ENCODE results near the gene DOK5.

Gene DOK5

DNA sequence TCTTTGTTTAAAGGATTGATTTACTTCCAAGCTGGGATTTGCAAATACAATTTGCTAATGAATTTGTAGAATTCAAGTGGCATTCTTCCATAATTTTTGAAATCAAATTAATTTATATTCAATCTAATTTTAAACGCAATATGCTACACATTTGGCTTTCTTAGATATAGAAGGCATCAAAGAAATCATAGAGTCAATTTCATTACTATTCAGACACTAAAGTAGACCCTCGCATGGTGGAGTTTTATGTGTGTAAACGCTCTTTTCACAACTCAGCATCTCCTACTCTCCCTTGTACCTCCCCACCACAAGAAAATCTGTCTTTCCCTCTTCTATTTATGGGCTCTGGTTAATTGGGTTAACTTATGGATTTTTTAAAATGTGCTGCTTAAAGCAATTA is 144.3 kb downstream of the DOK5 start:
- no peak for DNase-seq

DNA sequence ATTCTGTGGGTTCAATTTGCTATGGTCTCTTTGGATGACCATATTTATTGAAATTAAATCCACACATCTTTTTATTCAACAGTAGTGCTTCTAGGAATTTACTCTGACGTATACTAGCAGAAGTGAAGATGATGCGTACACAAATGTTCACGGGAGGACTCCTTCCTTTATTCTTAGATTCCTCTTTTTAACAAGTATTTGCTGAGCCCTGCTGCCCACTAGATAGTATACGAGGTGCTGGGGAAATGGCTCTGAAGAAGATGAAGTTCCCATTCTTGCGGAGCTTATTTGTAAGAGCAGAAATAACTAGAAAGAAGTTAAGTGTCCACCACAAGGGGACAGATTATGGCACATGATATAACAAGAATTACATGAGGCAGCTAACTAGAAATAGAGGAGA is 145.2 kb downstream of the DOK5 start:
- DNase-seq: no peak

DNA sequence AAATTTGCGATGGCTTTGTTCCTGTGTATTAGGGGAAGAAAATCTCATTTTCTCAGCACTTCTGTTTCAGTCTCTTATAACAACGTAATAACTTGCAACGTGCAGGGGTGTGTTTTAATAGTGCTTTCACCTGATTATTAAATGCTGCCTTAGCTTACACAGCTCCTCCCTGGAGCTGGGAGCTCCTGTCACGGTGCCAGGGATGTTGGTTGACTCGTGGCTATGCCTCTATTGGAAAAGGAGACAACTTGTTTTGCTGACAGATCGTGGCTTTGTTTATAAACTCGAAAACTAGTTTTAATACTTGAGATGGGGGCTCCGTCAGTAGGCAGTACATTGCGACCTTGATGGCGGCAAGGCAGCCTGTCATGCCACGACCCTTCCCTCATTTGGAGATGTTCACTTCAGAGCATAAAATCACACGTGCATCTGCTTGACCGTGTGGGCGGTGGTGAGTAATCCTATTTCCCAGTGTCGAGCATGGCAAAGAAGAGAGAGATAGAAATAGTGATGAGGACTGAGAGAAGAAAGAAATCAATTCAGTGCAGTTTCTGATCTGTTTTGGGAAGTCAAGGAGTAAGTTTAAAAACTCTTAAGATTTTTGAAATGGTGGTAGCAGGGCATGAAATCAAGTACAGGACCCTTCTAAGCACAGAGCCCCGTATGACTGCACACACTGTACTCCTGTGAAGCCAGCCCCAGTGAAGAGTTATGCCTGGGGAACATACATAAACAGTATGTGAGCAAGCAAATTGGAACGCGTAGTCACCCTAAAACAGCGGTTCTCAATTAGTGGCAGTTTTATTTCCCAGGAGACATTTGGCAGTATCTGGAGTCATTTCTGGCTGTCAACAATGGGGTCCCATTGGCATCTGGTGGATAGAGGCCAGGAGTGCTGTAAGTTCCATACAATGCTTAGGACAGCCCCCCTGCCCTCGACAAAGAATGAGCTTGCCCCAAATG is 147.2 kb downstream of the DOK5 start:
- no peak for DNase-seq

DNA sequence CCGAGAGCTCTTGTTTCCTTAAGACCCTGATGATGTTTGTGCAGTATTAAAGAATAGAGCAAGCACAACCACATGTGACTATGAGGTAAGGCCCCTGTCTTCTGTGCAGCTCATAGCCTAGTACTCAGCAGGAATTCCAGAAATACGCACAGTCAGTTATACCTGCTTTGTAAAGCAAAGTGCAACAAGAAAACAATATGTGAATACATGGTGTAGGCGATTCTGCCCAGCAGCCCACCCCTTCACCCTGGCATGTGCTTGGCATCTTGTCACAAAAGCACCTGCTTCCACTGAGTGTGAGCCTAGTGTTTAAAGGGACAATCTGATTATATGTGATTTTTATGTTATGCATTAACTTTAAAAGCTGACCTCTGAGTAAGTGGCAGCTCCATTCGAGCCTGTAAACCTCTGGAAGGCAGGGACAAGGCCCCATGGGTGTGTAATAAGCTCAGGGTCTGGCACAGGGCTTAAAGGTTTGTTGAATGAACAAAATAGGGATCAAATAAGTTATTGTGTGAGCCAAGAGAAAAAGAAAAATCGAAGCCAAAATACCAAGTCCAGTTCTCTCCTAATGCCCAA is 148.7 kb downstream of the DOK5 start:
- DNase-seq: no peak

DNA sequence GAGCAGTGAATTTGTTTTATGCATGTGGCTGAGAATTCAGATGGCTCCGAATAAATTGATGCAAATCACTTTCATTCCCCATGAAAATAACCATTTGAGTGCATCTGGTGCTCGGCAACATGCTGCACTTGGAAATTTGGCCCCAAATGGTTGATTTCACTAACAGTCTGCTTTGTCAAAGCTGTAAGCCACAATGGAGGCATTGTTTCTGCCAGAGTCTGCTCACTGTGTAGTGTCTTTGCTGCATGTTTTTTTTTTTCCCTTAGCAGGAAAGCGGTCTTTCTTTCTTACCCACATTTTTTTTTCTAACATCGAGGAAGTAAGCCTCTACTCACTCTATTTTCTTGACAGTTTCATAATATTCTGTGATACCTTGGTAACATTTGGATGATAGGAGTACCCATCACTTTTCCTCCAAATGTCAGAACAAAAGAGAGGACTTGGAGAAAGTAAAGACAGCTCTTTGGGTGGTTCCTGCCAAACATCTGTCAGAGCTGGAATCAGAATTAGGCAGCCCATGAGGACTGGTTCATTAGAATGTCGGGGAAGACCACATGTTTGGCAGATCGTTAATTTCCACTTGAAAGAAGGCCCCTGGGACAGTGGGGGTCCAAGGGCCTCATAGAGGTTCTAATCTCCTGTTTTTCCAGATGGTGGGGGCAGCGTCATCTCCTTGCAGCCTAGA is 149.5 kb downstream of the DOK5 start:
- no peak for DNase-seq

DNA sequence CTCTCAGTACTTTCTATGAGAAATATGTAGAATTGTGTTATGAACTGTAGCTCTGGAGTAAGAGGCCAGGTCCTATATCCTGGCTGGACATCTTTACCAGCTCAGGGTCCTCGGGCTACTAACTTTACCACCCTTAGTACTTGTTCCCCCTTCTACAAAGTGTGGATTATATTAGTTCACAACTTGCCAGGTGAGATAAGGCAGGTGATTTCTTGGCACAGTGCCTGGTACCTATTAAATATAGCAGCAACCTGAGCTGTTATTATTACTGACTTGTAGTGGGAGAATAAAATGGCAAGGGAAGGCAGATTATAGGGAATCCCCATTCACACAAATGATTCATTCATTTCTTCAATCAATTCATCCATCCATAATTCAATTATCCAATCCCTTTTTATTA is 150.1 kb downstream of the DOK5 start:
- DNase-seq: no peak

DNA sequence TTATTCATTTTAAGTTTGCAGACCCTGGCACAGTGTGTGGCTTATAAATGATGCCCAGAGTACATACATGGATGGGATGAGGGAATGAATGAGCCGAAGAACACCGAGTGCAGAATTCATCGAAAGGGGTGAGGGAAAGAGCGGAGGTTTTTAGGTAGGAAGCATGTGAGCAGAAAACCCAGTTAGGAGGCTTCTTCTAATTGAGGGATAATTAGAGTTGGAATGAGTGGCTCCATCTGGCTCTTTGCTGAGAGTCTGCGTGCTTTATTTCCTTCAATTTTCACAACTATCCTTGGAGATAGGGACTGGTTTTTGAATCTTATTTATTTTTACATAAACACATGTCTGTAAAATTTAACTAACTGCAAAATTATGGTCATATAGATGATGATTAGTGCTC is 150.7 kb downstream of the DOK5 start:
- DNase-seq: no peak

GRCh38 chr20:54629632-54630031 is 154.2 kb downstream of the DOK5 start:
- DNase-seq: no peak

GRCh38 chr20:54630582-54630981 is 155.2 kb downstream of the DOK5 start:
- no peak for DNase-seq

GRCh38 chr20:54631059-54631458 is 155.7 kb downstream of the DOK5 start:
- no peak for DNase-seq

GRCh38 chr20:54633374-54634355 is 158.3 kb downstream of the DOK5 start:
- DNase-seq: no peak

- DNase-seq: no peak
Measured at GRCh38 chr20:54636575-54636974, 161.2 kb downstream of the DOK5 start.

- no peak for DNase-seq
Measured at GRCh38 chr20:54639941-54640340, 164.5 kb downstream of the DOK5 start.

GRCh38 chr20:54640800-54641199 is 165.4 kb downstream of the DOK5 start:
- DNase-seq: no peak

DNA sequence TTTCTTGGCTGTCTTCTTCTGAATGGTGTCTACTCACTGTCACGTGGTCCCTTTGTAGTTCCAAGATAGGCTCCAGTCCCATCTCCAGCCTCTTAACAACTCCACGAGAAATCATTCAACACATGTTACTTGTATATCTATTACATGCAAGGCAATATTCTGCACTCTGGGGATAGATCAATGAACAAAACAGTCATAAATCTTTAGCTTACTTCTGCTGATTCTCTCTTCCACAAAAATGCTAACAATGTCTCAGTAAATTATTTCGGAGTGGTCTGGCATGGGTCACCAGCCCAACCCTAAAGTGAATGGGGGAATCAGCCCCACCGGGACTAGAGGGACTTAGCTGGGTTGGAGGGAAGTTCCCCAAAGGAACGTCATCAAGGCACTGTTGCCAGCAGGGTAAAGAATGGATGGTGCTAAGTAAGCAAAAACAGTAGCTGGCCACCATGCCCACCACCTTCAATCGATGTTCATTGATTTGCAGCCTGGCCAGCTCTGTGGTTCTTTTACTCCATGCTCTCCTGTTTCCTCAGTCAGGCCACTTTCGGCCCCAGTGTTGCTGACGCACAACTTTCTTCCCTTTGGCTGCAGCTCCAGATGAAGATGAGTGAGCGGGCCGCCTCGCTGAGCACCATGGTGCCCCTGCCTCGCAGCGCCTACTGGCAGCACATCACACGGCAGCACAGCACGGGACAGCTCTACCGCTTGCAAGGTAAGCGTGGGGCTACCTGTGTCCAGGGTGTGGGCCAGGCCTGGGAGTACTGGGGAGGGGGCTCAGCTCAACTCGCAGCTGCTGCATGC is 167.7 kb downstream of the DOK5 start:
- no peak for DNase-seq

GRCh38 chr20:54643761-54644160 is 168.4 kb downstream of the DOK5 start:
- no peak for DNase-seq

DNA sequence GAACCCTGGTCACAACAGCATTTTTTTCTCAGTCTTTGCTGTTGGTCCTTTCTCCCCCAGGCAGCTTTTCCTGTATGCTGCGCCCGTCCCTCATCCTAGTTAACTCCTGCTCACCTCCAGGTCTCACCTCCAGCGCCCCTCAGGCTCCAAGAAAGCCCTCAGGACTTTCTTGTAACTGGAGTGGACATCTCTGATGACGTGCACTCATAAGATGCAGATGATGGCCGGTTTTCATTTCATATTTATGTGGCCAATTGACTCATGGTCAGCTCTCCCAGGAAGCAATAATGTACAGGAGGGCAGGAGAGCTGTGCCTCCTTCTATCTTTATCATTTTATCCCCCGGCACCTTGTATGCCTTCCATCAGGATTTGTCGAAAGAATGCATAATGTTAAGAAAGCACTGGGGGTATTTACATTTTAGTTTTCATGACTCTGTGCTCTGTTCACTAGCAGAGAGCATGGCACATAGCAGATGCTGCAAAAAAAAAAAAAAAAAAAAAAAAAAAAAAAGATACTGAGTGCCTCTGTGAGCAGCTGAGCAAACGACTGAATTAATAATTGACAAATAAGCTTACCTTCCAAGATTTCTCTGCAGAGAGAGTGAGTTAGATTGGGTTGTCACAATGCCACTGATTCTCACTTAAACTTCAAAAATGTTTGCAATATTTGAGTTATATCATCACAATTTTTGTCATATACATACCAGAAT is 170.2 kb downstream of the DOK5 start:
- DNase-seq: no peak

- no peak for DNase-seq
Measured at GRCh38 chr20:54646156-54646517, 170.7 kb downstream of the DOK5 start.

- DNase-seq: no peak
Measured at GRCh38 chr20:54648421-54649142, 173.2 kb downstream of the DOK5 start.

GRCh38 chr20:54649511-54649962 is 174.1 kb downstream of the DOK5 start:
- peak; percentile 9 for DNase-seq

Measured in activated effector memory CD4-positive, alpha-beta T cell treated with Interleukin-2 at 50 U/mL for 16 hours (primary cell).